HuH-7.5 (cell line): ENCODE results near the gene CREBBP.

Experiments used
- DNase-seq: peaks from one replicate; pipeline ENCODE4 v3.0.0; 2011; ENCODE audit warnings: low spot score

The CREBBP gene

GRCh38 chr16:3713587-3714242 lies 166.8 kb downstream of the CREBBP start:
- DNase-seq, result no peak

DNA sequence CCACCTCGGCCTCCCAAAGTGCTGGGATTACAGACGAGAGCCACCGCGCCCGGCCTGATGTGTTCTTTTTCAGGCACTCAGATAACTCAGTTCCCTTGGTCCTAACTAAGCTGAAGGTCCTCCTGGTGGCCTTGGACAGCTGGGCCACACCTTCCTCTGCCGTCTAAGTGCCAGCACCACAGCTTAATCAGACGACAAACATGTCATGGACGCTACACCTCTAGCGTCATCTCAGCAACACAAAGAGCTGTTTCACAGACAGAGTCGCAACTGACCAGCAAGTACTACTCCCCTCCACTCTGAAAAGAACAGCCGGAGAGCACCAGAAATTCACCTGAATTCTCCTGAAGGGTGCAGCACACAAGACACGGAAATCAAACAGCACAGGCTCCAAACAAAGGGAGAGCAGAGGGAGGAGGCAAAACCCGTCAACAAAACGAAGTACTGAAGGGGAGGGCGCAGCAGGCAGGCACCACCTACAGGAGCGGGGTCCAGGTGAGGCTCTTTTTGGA lies 167.6 kb downstream of the CREBBP start:
- no peak for DNase-seq

- DNase-seq, result no peak
Measured at GRCh38 chr16:3706253-3707012, 174.1 kb downstream of the CREBBP start.

DNA sequence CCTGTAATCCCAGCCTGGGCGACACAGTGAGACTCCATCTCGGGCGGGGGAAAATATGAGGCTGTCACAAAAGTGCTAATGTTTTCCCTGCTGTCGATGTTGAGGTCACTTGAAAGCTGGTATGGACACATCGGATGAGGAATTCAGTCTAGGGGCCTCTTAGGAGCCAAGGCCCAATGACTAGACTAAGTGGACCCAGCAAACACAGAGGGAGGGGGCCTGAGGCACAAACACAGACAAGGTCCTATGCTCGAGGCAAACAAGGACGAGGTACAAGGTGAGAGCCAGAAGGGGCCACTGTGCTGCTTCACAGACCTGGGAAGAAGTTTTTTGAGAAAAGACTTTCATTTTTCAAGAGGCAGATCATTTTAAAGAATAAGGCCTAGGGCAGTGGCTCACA lies 178.4 kb downstream of the CREBBP start:
- DNase-seq, result no peak

DNA sequence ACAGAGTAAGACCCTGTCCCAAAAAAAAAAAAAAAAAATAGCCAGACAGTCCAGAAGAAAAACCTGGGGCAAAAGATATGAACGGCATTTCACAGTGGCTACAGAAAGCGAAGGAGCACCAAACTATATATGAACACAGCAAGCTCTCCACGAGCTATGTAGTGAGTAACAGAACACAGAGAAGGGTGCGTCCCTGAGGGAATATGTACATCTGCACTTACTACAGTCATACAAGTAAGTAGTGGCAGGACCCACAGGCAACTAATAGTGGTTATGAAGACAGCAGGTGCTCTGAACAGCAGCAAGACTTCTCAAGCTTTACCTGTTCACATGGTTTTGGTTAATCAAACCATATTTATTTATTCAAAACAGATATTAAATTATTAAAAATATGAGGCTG lies 179.0 kb downstream of the CREBBP start:
- no peak for DNase-seq

DNA sequence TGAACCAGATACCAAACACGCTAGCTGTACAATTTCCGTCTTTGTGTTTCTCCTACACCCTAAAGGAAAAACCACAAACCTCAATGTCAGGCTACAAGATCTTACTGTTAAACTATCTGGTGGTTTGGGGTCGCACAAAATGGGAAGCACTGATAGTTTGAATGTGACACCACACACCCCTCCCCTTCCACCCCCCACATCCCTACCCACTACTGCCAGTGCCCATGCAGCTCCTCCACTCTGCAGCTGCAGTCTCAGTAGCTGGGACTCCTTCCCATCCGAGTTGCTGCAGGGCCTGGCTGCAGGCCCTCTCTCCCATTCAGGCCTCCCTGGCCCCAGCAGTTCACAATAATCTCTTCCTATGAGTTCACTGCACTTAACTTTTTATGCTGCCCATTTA lies 181.6 kb downstream of the CREBBP start:
- DNase-seq, result no peak

- no peak for DNase-seq
Measured at GRCh38 chr16:3696425-3697218, 183.9 kb downstream of the CREBBP start.

DNA sequence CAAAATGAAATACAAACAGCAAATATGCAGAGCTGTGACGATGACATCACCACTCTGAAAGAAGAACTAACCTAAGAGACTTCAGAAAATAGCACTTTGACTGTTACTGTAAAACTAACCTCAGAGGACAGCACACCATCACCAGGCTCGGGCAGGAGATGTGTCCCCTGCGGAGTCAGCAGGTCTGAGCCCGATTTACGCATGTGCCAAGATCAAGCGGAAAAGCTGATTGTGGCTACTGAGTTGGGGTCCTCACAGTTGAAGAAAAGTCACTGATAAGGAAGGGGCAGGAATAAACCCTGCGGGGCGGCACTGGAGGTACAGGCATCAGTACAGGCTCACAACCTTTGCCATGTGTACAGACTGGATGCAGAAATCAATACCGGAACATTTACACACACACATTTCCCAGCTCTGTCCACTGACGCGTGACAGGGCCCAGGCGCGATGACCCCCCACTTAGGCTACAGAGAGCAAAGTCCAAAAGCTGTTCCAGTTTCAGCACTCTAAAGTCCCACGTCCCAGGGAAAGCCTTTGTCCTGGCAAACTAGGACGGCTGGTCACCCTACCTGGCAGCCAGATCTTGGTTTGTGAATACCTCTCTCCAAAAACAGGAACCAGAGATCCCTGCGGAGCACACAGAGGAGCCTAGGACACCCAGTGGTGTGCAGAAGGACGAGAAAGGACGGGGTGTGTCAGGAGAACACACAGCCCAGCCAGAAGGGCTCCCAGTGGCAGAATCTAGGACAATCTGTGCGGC lies 184.7 kb downstream of the CREBBP start:
- peak; percentile 55 for DNase-seq

DNA sequence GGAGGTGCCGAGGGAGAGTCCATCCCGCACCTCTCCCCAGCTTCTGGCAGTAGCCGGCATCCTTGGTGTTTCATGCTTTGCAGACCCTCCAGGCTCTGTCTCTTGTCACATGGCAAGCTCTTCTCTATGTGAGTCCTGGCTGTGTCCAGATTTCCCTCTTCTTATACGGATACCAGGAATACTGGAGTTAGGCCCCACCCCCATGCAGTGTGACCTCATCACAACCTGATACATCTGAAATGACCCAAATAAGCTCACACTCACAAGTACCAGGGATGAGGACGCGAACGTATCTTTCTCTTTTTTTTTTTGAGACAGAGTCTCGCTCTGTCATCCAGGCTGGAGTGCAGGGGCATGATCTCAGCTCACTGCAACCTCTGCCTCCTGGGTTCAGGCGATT lies 186.5 kb downstream of the CREBBP start:
- DNase-seq, result no peak

DNA sequence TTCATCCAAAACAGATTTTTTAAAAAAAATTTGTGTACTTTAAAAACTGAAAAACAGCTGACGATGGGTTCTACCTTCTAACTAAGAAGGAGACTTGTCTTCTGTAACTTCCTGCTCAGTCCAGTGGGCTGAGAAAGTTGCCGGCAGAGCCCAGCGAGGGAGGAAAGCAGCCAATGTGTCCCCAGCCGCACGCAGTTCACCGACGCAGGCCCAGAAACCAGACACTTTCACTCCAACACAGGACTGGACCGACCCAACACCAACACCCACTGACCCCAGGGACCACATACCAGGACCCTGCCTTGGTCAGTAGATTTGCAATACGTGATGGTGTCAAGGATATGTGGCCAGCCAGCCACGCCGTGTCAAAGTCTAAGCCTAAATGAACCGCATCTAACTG lies 188.8 kb downstream of the CREBBP start:
- no peak for DNase-seq

DNA sequence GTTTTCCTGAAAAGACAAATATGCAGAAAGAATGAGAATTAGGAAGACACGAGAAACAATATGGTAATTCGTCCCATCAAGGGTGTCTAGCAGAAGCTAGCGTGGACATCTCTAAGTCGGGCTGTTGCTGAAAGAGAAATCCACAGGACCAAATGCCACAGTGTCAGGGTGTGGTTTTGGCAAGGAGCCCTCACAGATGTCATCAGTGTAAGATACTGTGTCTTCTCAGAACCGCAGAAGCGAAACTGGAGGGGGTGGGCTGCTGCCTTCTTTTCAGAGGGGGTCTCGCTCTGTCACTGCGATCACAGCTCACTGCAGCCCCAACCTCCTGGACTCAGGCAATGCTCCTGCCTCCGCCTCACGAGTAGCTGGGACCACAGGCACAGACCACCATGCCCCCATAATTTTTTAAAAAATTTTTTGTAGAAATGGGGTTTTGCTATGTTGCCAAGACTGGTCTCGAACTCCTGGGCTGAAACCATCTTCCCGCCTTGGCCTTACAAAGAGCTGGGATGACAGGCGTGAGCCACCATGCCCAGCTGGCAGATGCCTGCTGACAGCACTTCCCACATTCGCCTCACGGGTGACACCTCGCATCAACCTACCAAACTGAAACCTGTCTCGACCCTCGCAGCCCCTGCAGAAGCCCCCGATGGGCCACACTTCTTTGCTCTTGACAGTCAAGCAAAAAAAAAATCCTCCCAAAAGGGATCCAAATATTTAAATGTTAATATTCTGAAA lies 189.4 kb downstream of the CREBBP start:
- DNase-seq, result no peak

DNA sequence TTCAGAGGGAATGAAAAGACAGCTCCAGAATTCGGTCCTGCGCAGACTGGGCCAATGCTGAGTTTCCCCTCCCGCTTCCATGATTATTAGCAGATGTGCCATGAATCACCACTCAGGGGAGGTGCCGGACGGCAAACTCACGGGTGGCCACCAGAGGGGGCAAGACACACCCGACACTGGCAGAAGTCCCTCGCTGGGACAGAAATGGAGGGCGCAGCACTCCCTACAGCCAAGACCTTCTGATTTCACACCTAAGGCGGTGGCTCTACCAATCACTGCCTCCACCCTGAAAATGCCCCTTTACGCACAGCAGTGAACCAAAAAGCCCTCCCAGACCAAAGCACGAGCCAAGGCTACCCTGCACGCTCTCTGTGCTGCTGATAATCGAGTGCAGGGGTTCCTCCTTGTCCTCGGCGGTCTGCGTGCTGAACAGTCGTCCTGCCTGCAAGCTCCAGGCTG lies 190.0 kb downstream of the CREBBP start:
- DNase-seq, result peak; percentile 81

DNA sequence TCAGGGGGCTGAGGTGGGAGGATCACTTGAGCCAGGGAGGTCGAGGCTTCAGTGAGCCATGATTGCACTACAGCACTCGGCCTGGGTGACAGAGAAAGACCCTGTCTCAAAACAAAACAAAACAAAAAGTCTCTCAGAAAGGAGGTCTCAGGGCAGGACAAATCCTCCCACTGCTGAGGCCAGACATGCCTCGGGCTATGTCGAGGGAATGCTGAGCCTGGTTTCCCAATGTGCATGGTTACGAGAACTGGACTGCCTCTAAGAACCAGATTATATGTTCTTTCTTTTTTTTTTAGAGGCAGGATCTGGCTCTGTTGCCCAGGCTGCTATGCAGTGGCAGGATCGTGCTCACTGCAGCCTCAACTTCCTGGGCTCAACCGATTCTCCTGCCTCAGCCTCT lies 190.8 kb downstream of the CREBBP start:
- DNase-seq, result no peak

GRCh38 chr16:3687792-3688191 lies 192.7 kb downstream of the CREBBP start:
- no peak for DNase-seq

DNA sequence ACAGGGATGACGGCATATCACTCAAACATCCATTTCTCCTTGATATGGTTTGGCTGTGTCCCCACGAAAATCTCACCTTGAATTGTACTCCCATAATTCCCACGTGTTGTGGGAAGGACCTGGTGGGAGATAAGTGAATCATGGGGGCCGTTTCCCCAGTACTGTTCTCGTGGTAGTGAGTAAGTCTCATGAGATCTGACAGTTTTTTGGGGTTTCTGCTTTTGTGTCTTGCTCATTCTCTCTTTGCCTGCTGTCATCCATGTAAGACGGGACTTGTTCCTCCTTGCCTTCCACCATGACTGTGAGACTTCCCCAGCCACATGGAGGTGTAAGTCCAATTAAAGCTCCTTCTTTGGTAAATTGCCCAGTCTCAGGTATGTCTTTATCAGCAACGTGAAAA lies 193.5 kb downstream of the CREBBP start:
- no peak for DNase-seq

GRCh38 chr16:3681206-3681605 lies 199.3 kb downstream of the CREBBP start:
- peak; percentile 1 for DNase-seq

GRCh38 chr16:3677994-3678393 lies 202.5 kb downstream of the CREBBP start:
- peak; percentile 1 for DNase-seq

DNA sequence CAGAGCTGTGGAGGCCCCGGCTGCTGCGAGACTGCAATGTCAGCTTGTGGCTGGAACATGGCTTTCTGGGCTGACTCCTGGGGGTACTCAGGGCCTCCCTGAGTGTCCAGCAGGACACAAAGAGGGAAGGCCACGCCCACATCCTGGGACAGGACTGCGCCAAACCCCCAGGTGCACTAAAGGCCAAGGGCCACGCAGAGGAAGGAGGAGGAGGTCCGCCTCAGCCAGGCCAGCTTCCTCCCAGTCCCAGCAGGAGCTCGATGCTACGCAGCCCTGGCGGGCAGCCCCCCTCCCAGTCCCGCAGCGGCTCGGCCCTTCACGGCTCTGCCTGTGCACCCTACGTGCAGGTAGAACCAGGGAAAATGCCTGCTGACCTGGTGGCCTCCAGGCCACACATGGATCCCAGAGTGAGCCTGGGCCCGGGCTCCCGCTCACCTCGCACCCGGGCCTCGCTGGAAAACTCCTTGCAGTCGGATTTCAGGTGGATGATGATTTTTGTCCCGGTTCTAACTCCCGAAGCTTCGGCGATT lies 204.8 kb downstream of the CREBBP start:
- DNase-seq, result no peak
